Endothelial cell of umbilical vein (primary cell): ENCODE measurements around the gene PLPP1. TPM values are rescaled to one million over a fixed set of nuclear protein-coding genes. Genes with fewer than 3 reads are reported as not detected.

ENCODE experiments used
- BruUV-seq: library from RNA; stranded (reverse); fragments of 400-500 nt; replicated peaks from 2 replicates; lab custom pipeline; 2021; lab: Mats Ljungman, UMichigan
- CTCF ChIA-PET: fragments of 300-600, 350-600 bp; sonication (Branson Sonifier 250); formaldehyde crosslinking; loops from one replicate; lab custom pipeline; 2021; ENCODE audit warnings: antibody characterized with exemption, inconsistent platforms; lab: Charles Lee
- POLR2A ChIA-PET: fragments of 300-600, 350-600 bp; sonication (Branson Sonifier 250); formaldehyde crosslinking; loops from one replicate; lab custom pipeline; 2021; ENCODE audit warnings: antibody characterized with exemption, inconsistent platforms; lab: Charles Lee
- DNase-seq: peaks from one replicate; pipeline ENCODE4 v3.0.0-alpha.2; 2011; ENCODE audit warnings: low read depth, low spot score
- FAIRE-seq: peaks from 2 replicates; lab custom pipeline; 2011; peaks lifted over from hg19 to GRCh38; lab: Jason Lieb, UNC
- H2AFZ ChIP-seq: 2 replicates; pipeline ENCODE4 v1.6.0; 2012; ENCODE audit warnings: low read depth, low read length, control low read depth, inconsistent platforms
- H3K27ac ChIP-seq: 2 replicates; pipeline ENCODE4 v1.5.1; 2011; ENCODE audit warnings: low read depth, mild to moderate bottlenecking, control low read depth, low read length, moderate library complexity; ENCODE audit not compliant: insufficient read depth
- H3K27me3 ChIP-seq, 2 experiments: 2 replicates each; pipeline versions ENCODE4 v1.6.0 to v1.6.1; 2011; ENCODE audit warnings: low read length in 2 of 2, mixed read lengths in 1 of 2; ENCODE audit not compliant: control insufficient read depth in 2 of 2, insufficient read depth in 2 of 2
- H3K36me3 ChIP-seq, 2 experiments: 2 replicates in 1 of 2; 3 replicates in 1 of 2; pipeline ENCODE4 v1.5.1; 2011; ENCODE audit warnings: low read length in 2 of 2, mild to moderate bottlenecking in 1 of 2, moderate library complexity in 1 of 2; ENCODE audit not compliant: control insufficient read depth in 2 of 2, insufficient read depth in 2 of 2; ENCODE audit errors: extremely low read depth in 1 of 2
- H3K4me1 ChIP-seq: 3 replicates; pipeline ENCODE4 v1.5.1; 2011; ENCODE audit warnings: mild to moderate bottlenecking, low read length; ENCODE audit not compliant: control insufficient read depth, insufficient read depth; ENCODE audit errors: extremely low read depth
- H3K4me2 ChIP-seq: 2 replicates; pipeline ENCODE4 v1.6.1; 2011; ENCODE audit warnings: low read length, control low read depth, mixed read lengths; ENCODE audit not compliant: insufficient read depth
- H3K4me3 ChIP-seq, 3 experiments: fragments of 200-600 bp in 1 of 3; sonication (generic), shearing (Covaris generic) in 1 of 3; replicated peaks in 1 of 3; 2 replicates each; pipeline ENCODE4 v1.5.1; 2011 to 2016; ENCODE audit warnings: control low read depth in 3 of 3, low read length in 3 of 3, mild to moderate bottlenecking in 2 of 3, inconsistent platforms in 1 of 3, low read depth in 1 of 3, moderate library complexity in 1 of 3; ENCODE audit not compliant: insufficient read depth in 1 of 3
- H3K79me2 ChIP-seq: 2 replicates; pipeline ENCODE4 v1.6.0; 2012; ENCODE audit warnings: low read length, inconsistent platforms; ENCODE audit not compliant: control insufficient read depth, insufficient read depth
- H3K9ac ChIP-seq: replicated peaks from 2 replicates; pipeline ENCODE3; 2011; ENCODE audit warnings: low read length, control low read depth; ENCODE audit not compliant: insufficient read depth; ENCODE audit errors: extremely low read depth
- H3K9me1 ChIP-seq: replicated peaks from 3 replicates; pipeline ENCODE4 v1.6.0; 2011; ENCODE audit warnings: mild to moderate bottlenecking, low read length; ENCODE audit not compliant: control insufficient read depth, insufficient read depth; ENCODE audit errors: extremely low read depth
- H3K9me3 ChIP-seq: replicated peaks from 2 replicates; pipeline ENCODE4 v1.5.1; 2012; ENCODE audit warnings: low read length, inconsistent platforms; ENCODE audit not compliant: control insufficient read depth, insufficient read depth
- H4K20me1 ChIP-seq: replicated peaks from 2 replicates; pipeline ENCODE3; 2011; ENCODE audit warnings: mild to moderate bottlenecking, low read length; ENCODE audit not compliant: control insufficient read depth, insufficient read depth; ENCODE audit errors: extremely low read depth
- CTCF ChIP-seq, 2 donors: IDR thresholded peaks; 1 replicate in 1 of 2; 2 replicates in 1 of 2; pipeline ENCODE4 v1.5.1; 2011; ENCODE audit warnings: low read length in 2 of 2, mild to moderate bottlenecking in 2 of 2, moderate library complexity in 2 of 2, control low read depth in 1 of 2, inconsistent platforms in 1 of 2, low read depth in 1 of 2; ENCODE audit not compliant: insufficient read depth in 1 of 2; ENCODE audit errors: extremely low read depth in 1 of 2
- EZH2 ChIP-seq: IDR thresholded peaks from 2 replicates; pipeline ENCODE4 v1.6.1; 2012; ENCODE audit warnings: borderline replicate concordance, low read depth, mild to moderate bottlenecking, moderate library complexity, low read length, inconsistent platforms; ENCODE audit not compliant: severe bottlenecking
- FOS ChIP-seq: IDR thresholded peaks from 2 replicates; pipeline ENCODE4 v1.6.1; 2011; ENCODE audit warnings: mild to moderate bottlenecking, low read length, moderate library complexity, borderline replicate concordance; ENCODE audit not compliant: insufficient read depth
- GATA2 ChIP-seq: IDR thresholded peaks from 2 replicates; pipeline ENCODE4 v1.7.0; 2011; ENCODE audit warnings: low read depth, mild to moderate bottlenecking, moderate library complexity, mixed read lengths, low read length; ENCODE audit not compliant: insufficient read length, insufficient read depth
- JUN ChIP-seq: IDR thresholded peaks from 2 replicates; pipeline ENCODE4 v1.6.1; 2011; ENCODE audit warnings: borderline replicate concordance, low read depth; ENCODE audit not compliant: insufficient read length, insufficient read depth
- MAX ChIP-seq: IDR thresholded peaks from 2 replicates; pipeline ENCODE4 v1.6.1; 2011; ENCODE audit not compliant: insufficient read depth, insufficient read length
- MYC ChIP-seq: IDR thresholded peaks from one replicate; pipeline ENCODE4 v1.6.1; 2011; ENCODE audit warnings: mild to moderate bottlenecking, low read depth, low read length
- POLR2A ChIP-seq: IDR thresholded peaks from 2 replicates; pipeline ENCODE4 v1.6.1; 2012; ENCODE audit warnings: low read depth, mild to moderate bottlenecking, control low read depth, low read length
- POLR2AphosphoS5 ChIP-seq: IDR thresholded peaks from 2 replicates; pipeline ENCODE4 v1.6.1; 2012; ENCODE audit warnings: low read depth, mild to moderate bottlenecking, control low read depth, low read length, moderate library complexity; ENCODE audit not compliant: insufficient read depth
- dilution Hi-C: fragments of 300-500 bp; cut with MboI; formaldehyde crosslinking; loops from one replicate; pipeline ENCODE4 v1.15.0; 2019; ENCODE audit warnings: low sequenced_read_pairs; ENCODE audit not compliant: extremely low pct_ligation_motif_present
- intact Hi-C: fragments of 100-400 bp; cut with micrococcal nuclease; formaldehyde crosslinking; loops from one replicate; pipeline ENCODE4 v1.10.0; 2022
- polyA plus RNA-seq, 4 experiments: library from polyadenylated mRNA; depleted of rRNA in 3 of 4; stranded (reverse) in 3 of 4; unstranded in 1 of 4; fragments of >200 nt; gene quantifications; 2 replicates each; pipeline versions ENCODE4 v1.2.1 to v1.2.3, GENCODE V29; 2011 to 2012; ENCODE audit warnings: missing spikeins in 1 of 4
- total RNA-seq: library from RNA; stranded (reverse); gene quantifications from 2 replicates; pipeline ENCODE4 v1.2.3, GENCODE V29; 2021

Gene PLPP1
- total and polyA plus RNA-seq, 2 donors (not counting 3 experiments of a cell fraction or from before 2014, with no cell fraction given), result 14.3 to 25.9 TPM

- TF ChIP-seq POLR2AphosphoS5 (no peak), FOS (no peak), JUN (no peak), POLR2A (no peak), GATA2 (no peak), MAX (no peak), CTCF (IDR thresholded peaks at IDR 0.05; ENCODE audit: extremely low read depth in 1 of 2, insufficient read depth in 1 of 2, low read depth in 1 of 2, low read length in 2 of 2) (no peak), EZH2 (no peak), MYC (no peak)
- Histone ChIP-seq H4K20me1 (no peaks in the 10 kb centered on the region), H3K79me2 (no peaks in the 10 kb centered on the region), H3K27me3 (no peaks in the 10 kb centered on the region), H3K36me3 (peaks cover 0 to 3% of the 10 kb centered on the region in 2 experiments), H3K4me2 (no peak overlapping the region), H3K9ac (no peak overlapping the region), H3K4me3 (no peak overlapping the region), H3K9me1 (no peaks in the 10 kb centered on the region), H2AFZ (no peak overlapping the region), H3K27ac (no peak overlapping the region), H3K4me1 (peaks cover 17% of the 10 kb centered on the region), H3K9me3 (no peaks in the 10 kb centered on the region)
- dilution Hi-C loops, result no loop called here
- intact Hi-C loops, result no loop called here
- DNase-seq (no peak), FAIRE-seq (no peak)
- no TSS peak for BruUV-seq
- ChIA-PET POLR2A (interaction anchor here (0.7 to 1.0 kb wide), 3 partner anchors 37 to 96 kb away, joined by 3 to 4 read pairs (median 3); partner anchors contain the start of gene PLPP1), CTCF (no interaction called here)
Observed at GRCh38 chr5:55438998-55439397, 95.8 kb downstream of the PLPP1 start.
